Hepatocyte (in vitro differentiated cells): ENCODE measurements around the gene FSD2.

Experiments used
- CTCF ChIP-seq: fragments of 200-600 bp; sonication (generic); IDR thresholded peaks from 2 replicates; pipeline ENCODE4 v1.5.1; 2016; ENCODE audit warnings: antibody characterized with exemption, mild to moderate bottlenecking; ENCODE audit not compliant: poor library complexity
- EZH2 ChIP-seq: fragments of 200-600 bp; sonication (generic); IDR thresholded peaks from 2 replicates; pipeline ENCODE4 v1.6.1; 2016; ENCODE audit warnings: antibody characterized with exemption, mild to moderate bottlenecking, borderline replicate concordance

- TF ChIP-seq CTCF: no peak
- no peak for TF ChIP-seq EZH2
Measured at GRCh38 chr15:82709421-82710207, 96.3 kb downstream of the FSD2 start, which contains the start of gene AP3B2.
